ENCODE data around the gene ZNF827.

DNA sequence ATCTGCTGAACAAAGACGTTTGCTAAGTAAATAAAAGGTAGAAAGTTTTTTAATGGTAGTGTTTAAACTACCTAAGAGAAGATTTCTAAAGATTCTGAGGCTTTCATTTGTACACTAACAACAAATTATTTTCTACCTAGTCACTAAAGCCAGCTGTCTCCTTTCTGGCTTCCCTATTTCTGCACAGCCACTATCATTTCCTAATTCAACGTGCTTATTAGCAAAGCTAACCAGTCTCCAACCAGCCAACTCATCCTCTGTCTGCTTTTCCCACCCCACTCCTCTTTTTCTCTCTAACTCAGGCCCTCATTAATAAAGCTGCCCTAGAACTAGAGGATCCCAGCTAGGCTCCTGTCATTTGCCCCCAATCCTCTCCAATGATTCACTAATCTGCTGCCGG, 118.2 kb downstream of the ZNF827 start:
- TF ChIP-seq SUZ12 (IDR thresholded peaks at IDR 0.05; ENCODE audit: extremely low read depth, insufficient read depth, insufficient read length) (no peak), ZNF274 (IDR thresholded peaks at IDR 0.05; ENCODE audit: low read depth, low read length) (no peak)

All from NT2/D1 (cell line).